ENCODE measurements around the gene ETNPPL. TPM values are rescaled to one million over a fixed set of nuclear protein-coding genes. Genes with fewer than 3 reads are reported as not detected.

Gene ETNPPL
- total RNA-seq, 2 experiments from 2014 or later, result not detected

DNA sequence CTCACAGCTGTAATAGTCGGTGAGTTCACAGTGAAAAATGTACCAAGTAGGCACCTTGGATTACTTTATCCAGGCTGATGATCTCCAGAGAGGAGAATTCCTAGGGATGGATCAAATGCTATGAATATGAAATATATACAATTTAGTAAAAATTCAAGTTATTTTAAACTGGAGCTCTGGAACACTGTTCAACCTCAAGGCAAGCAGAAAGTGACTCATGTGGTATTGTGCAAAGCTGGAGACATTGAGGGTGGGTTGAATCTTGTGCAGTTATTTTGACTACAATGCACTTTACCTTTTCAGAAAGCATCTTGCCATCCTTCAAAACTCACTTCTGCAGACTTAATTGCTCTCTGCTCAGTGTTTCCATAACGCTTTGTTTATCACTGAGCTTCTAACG, 69.0 kb downstream of the ETNPPL start:
- no peaks in the 10 kb centered on the region for H3K9me3 Mint-ChIP-seq (ENCODE audit: low read depth)
- H3K4me1 Mint-ChIP-seq, result no peaks in the 10 kb centered on the region
- no peaks in the 10 kb centered on the region for H3K36me3 Mint-ChIP-seq (ENCODE audit: low read depth)
- H3K27me3 Mint-ChIP-seq, result no peaks in the 10 kb centered on the region
- POLR2A ChIA-PET, result no interaction called here
- intact Hi-C loops (cut with DNase I, micrococcal nuclease), result no loop called here
- no peak for ATAC-seq
- CTCF ChIA-PET, result interaction anchor here (0.6 to 1.5 kb wide), 2 partner anchors 9 to 13 kb away, joined by 3 to 4 read pairs; no protein-coding TSS in a partner anchor
- DNase-seq, result no peak
- no peak overlapping the region for H3K4me3 Mint-ChIP-seq
- no peak overlapping the region for H3K27ac Mint-ChIP-seq

GRCh38 chr4:108693211-108693610, 69.6 kb downstream of the ETNPPL start:
- Mint-ChIP-seq H3K27me3 (no peaks in the 10 kb centered on the region), H3K9me3 (ENCODE audit: low read depth) (no peaks in the 10 kb centered on the region), H3K4me3 (no peak overlapping the region), H3K4me1 (no peaks in the 10 kb centered on the region), H3K36me3 (ENCODE audit: low read depth) (no peaks in the 10 kb centered on the region), H3K27ac (no peak overlapping the region)
- POLR2A ChIA-PET, result no interaction called here
- intact Hi-C loops (cut with DNase I, micrococcal nuclease), result no loop called here
- ATAC-seq (no peak), DNase-seq (no peak)
- CTCF ChIA-PET, result interaction anchor here (1.4 kb wide), 1 partner anchor 10 kb away, joined by 3 read pairs; no protein-coding TSS in a partner anchor

Other genes with a start within 250 kb of the ETNPPL start
- gene RPL34, start 142.5 kb downstream of the ETNPPL start, total RNA-seq, result 1,000 to 10,000 TPM; 1,121 to 1,847 TPM
- gene OSTC, start 112.5 kb downstream of the ETNPPL start, total RNA-seq, result 10 to 100 TPM; 50.5 to 78.5 TPM

Measured in activated CD4-positive, alpha-beta T cell treated with anti-CD3 and anti-CD28 coated beads for 36 hours (primary cell).